Adrenal gland (tissue), 12 donors: Measurements from ENCODE around the gene GRM4. TPM values are rescaled to one million over a fixed set of nuclear protein-coding genes. Genes with fewer than 3 reads are reported as not detected.

Experiments used
- DNase-seq, 7 donors: peaks; one replicate each; pipeline ENCODE4 v3.0.0-alpha.2; 2019 to 2020
- H3K27ac ChIP-seq, 5 donors: fragments of 200-600 bp; sonication (generic) in 4 of 5; 1 replicate in 3 of 5; 2 replicates in 2 of 5; pipeline versions ENCODE4 v1.5.1 to v1.8.0; 2016 to 2020; ENCODE audit warnings: mild to moderate bottlenecking in 1 of 5
- H3K27me3 ChIP-seq: fragments of 200-600 bp; 2 replicates; pipeline ENCODE4 v1.8.0; 2021
- H3K36me3 ChIP-seq, 2 donors: fragments of 200-600 bp; replicated peaks in 1 of 2; 1 replicate in 1 of 2; 2 replicates in 1 of 2; pipeline versions ENCODE4 v1.5.1 to v1.8.0; 2018 to 2022
- H3K4me1 ChIP-seq, 2 donors: fragments of 200-600 bp; replicated peaks in 1 of 2; 1 replicate in 1 of 2; 2 replicates in 1 of 2; pipeline versions ENCODE4 v1.5.1 to v1.8.0; 2018 to 2021
- H3K4me3 ChIP-seq, 4 donors: fragments of 200-600 bp; sonication (generic) in 3 of 4; one replicate each; pipeline ENCODE4 v1.5.1; 2016 to 2018
- H3K9me3 ChIP-seq, 3 donors: fragments of 200-600 bp; sonication (generic) in 1 of 3; replicated peaks in 1 of 3; 1 replicate in 2 of 3; 2 replicates in 1 of 3; pipeline versions ENCODE4 v1.5.1 to v1.8.0; 2016 to 2021
- POLR2A ChIP-seq, 2 donors: fragments of 450-650 bp; IDR thresholded peaks; one replicate each; pipeline ENCODE4 v1.6.1; 2017; ENCODE audit warnings: antibody characterized with exemption in 2 of 2, mild to moderate bottlenecking in 2 of 2, moderate library complexity in 1 of 2
- WGBS, 4 donors: extraction: QIAGEN DNeasy Blood & Tissue Kit in 2 of 4; methylation state at CpG; one replicate each; pipeline versions ENCODE4 v1.1.5 to v1.1.7; 2013 to 2017; 5-methylcytosine and 5-hydroxymethylcytosine counted together
- intact Hi-C, 2 donors: fragments of 100-400 bp; cut with DNase I; formaldehyde crosslinking; loops; one replicate each; pipeline versions ENCODE4 v1.14.1 to v1.15.0; 2022 to 2023
- polyA plus RNA-seq, 3 donors: library from polyadenylated mRNA; stranded (reverse); fragments of 200-250 nt in 2 of 3; fragments of 350-450 nt in 1 of 3; fragmentation: Illumina TruSeq in 1 of 3; extraction: RNeasy Lipid Tissue Mini Kit (QIAGEN cat#74804) in 1 of 3; gene quantifications; one replicate each; pipeline ENCODE4 v1.2.3, GENCODE V29; 2013 to 2014
- total RNA-seq, 9 donors: library from RNA; depleted of rRNA in 4 of 9; stranded (reverse); fragments of >200 nt in 4 of 9; fragments of 120-200 nt in 1 of 9; fragmentation: NEBNext Ultra II Directional in 1 of 9; extraction: Animal tissue kit (Norgen Biotek cat#: 25700) in 1 of 9; gene quantifications; one replicate each; pipeline versions ENCODE4 v1.1.0 to v1.2.4, GENCODE V29; 2013 to 2023
- TF ChIP-seq, protein P1 (sequence below), 6 experiments: fragments of 450-650 bp in 4 of 6; fragments of 200-600 bp in 2 of 6; sonication (generic) in 1 of 6; IDR thresholded peaks; 1 replicate in 5 of 6; 2 replicates in 1 of 6; pipeline versions ENCODE4 v1.5.1 to v1.8.0; 2016 to 2021; ENCODE audit warnings: antibody characterized with exemption in 6 of 6, mild to moderate bottlenecking in 2 of 6, moderate library complexity in 1 of 6
- donor health status: healthy with polysubstance abuse.
- donor health status: Bipolar disorder and iron deficiency.
- donor health status: DM: yes; HTN: yes; CAD: no.
- donor health status: DM: no; HTN: no; CAD: no.
- donor health status: DM: no; HTN: no; CAD: no.
- donor health status: DM: yes; HTN: yes; CAD: no.

GRM4 gene
- total and polyA plus RNA-seq, 12 donors: 0.06 TPM; not detected in 11

GRCh38 chr6:34157236-34157830 lies 11.4 kb upstream of the GRM4 start:
- intact Hi-C loops: loop anchor here in 1 of 2 donors (10.0 kb wide), 1 partner anchor 573 kb away; the partner anchor contains the start of gene BAK1
- Histone ChIP-seq H3K4me1 (peaks cover 0 to 5% of the 10 kb centered on the region in 2 donors), H3K9me3 (peaks cover 0 to 8% (median 0%) of the 10 kb centered on the region in 3 donors), H3K36me3 (no peaks in the 10 kb centered on the region), H3K27ac (no peak overlapping the region), H3K4me3 (no peak overlapping the region), H3K27me3 (peaks cover 21% of the 10 kb centered on the region)
- TF ChIP-seq POLR2A (IDR thresholded peaks at IDR 0.05): no peak
- TF ChIP-seq, protein P1, sequence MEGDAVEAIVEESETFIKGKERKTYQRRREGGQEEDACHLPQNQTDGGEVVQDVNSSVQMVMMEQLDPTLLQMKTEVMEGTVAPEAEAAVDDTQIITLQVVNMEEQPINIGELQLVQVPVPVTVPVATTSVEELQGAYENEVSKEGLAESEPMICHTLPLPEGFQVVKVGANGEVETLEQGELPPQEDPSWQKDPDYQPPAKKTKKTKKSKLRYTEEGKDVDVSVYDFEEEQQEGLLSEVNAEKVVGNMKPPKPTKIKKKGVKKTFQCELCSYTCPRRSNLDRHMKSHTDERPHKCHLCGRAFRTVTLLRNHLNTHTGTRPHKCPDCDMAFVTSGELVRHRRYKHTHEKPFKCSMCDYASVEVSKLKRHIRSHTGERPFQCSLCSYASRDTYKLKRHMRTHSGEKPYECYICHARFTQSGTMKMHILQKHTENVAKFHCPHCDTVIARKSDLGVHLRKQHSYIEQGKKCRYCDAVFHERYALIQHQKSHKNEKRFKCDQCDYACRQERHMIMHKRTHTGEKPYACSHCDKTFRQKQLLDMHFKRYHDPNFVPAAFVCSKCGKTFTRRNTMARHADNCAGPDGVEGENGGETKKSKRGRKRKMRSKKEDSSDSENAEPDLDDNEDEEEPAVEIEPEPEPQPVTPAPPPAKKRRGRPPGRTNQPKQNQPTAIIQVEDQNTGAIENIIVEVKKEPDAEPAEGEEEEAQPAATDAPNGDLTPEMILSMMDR (IDR thresholded peaks at IDR 0.05): no peak
- no peak for DNase-seq
- 73 to 79% (median 75%) methylated on average over 10 of the region's 10 CpGs for WGBS, 4 donors

- Histone ChIP-seq H3K36me3 (no peaks in the 10 kb centered on the region), H3K9me3 (peaks cover 0 to 8% (median 0%) of the 10 kb centered on the region in 3 donors), H3K4me3 (no peak overlapping the region), H3K27me3 (peaks cover 26% of the 10 kb centered on the region), H3K27ac (no peak overlapping the region), H3K4me1 (peaks cover 0 to 5% of the 10 kb centered on the region in 2 donors)
- no peak for DNase-seq
- WGBS, 4 donors: 69 to 82% (median 75%) methylated on average over 14 to 24 of the region's 24 CpGs
- no peak for TF ChIP-seq POLR2A (IDR thresholded peaks at IDR 0.05)
- TF ChIP-seq, protein P1 (IDR thresholded peaks at IDR 0.05): no peak
- intact Hi-C loops: loop anchor here in 1 of 2 donors (2.0 to 10.0 kb wide), 2 partner anchors 101 to 571 kb away; partner anchors contain the start of gene BAK1
These were observed 9.8 kb upstream of the GRM4 start for GRCh38 chr6:34155471-34156300.

- Histone ChIP-seq H3K27ac (no peak overlapping the region), H3K4me1 (peaks cover 0 to 5% of the 10 kb centered on the region in 2 donors), H3K4me3 (peak overlapping the region in 1 of 4 donors; percentile 4), H3K36me3 (no peaks in the 10 kb centered on the region), H3K27me3 (peaks cover 33% of the 10 kb centered on the region), H3K9me3 (peaks cover 0 to 3% (median 0%) of the 10 kb centered on the region in 3 donors)
- WGBS, 4 donors: 6 to 25% (median 15%) methylated on average over 10 to 61 of the region's 61 CpGs
- peak in 6 of 7 donors; percentile 35 to 58 (median 48) for DNase-seq
- intact Hi-C loops: loop anchor here (2.0 to 10.0 kb wide), 4 partner anchors 98 to 570 kb away; partner anchors contain the start of gene BAK1 (in 1 of the 2)
- TF ChIP-seq POLR2A (IDR thresholded peaks at IDR 0.05): no peak
- TF ChIP-seq, protein P1 (IDR thresholded peaks at IDR 0.05): peak; percentile 80 to 98 (median 90)
These were observed 9.0 kb upstream of the GRM4 start for GRCh38 chr6:34154668-34155447.
